ENCODE data around the gene PALB2.
"Not testable (repeated sequence)": the region's sequence is repeated elsewhere in the genome, so short reads cannot be mapped to it uniquely, and the experiment has no call there.

PALB2 gene

GRCh38 chr16:23642246-23642774, 1.2 kb upstream of the PALB2 start:
- no peak for DNase-seq (ENCODE audit: low spot score)

GRCh38 chr16:23640615-23640930, 537 bp downstream of the PALB2 start:
- no peak for DNase-seq (ENCODE audit: low spot score)

- DNase-seq (ENCODE audit: low spot score), result no peak
These were observed 5.2 kb downstream of the PALB2 start for GRCh38 chr16:23635958-23636357.

- no peak for DNase-seq (ENCODE audit: low spot score)
These were observed 6.6 kb downstream of the PALB2 start for GRCh38 chr16:23634461-23635036.

GRCh38 chr16:23631874-23632273, 9.2 kb downstream of the PALB2 start:
- not testable (repeated sequence) for DNase-seq (ENCODE audit: low spot score)

- DNase-seq (ENCODE audit: low spot score), result no peak
These were observed 11.6 kb downstream of the PALB2 start for GRCh38 chr16:23629516-23629915.

DNA sequence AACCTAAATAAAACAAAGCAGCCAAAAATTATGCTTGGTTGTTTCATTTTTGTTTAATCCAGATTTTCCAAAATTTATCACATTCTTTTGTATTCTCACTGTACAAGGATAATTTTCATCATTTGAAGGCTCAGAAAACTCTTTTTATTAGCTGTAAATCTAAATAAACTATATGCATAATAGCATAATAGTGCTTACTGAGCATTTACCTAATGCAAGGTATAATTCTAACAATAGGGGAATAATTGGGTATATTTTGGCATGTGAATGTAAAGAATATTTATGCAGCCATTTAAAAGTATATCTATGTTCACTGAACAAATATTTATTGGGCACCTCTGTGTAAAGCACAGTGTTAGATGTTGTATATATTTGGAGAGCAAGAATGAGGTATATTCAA, 17.0 kb downstream of the PALB2 start:
- no peak for DNase-seq (ENCODE audit: low spot score)

DNA sequence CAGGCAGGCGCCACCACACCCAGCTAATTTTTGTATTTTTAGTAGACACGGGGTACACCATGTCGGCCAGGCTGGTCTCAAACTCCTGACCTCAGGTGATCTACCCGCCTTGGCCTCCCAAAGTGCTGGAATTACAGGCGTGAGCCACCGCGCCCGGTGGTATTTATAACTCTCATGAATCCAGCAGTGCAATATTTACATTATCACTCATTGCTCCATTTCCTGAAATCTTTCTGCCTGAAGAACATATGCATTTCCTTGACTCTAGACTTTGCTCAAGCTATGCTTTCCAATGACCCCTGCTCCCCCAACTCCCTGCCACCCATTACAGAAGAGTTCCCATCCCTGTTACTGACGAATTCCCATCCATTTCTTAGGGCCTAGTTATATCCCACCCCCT, 25.3 kb downstream of the PALB2 start:
- no peak for DNase-seq (ENCODE audit: low spot score)

- no peak for DNase-seq (ENCODE audit: low spot score)
These were observed 29.2 kb downstream of the PALB2 start for GRCh38 chr16:23611936-23612335.

GRCh38 chr16:23610905-23611304, 30.2 kb downstream of the PALB2 start:
- not testable (repeated sequence) for DNase-seq (ENCODE audit: low spot score)

- DNase-seq (ENCODE audit: low spot score), result no peak
These were observed 31.2 kb downstream of the PALB2 start for GRCh38 chr16:23609929-23610328.

- no peak for DNase-seq (ENCODE audit: low spot score)
These were observed 32.9 kb downstream of the PALB2 start for GRCh38 chr16:23608194-23608593.

DNA sequence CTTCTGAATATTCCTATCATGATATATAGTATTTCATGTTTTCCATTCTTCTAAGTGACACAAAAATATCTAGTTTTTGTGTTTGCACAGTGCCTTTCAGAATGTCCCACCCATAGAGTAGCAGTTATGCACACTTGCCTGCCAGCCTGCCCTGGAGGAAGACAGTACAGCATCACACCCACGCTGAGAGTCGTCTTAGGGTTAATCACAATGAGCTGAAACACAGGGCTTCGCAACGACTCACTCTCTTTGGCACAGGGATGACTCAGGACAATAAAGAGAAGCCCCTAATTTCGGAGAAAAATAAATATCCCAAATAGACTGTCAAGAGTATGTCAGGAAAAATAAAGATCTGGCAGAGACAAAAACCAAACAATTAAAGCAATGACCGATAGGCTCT, 33.4 kb downstream of the PALB2 start:
- no peak for DNase-seq (ENCODE audit: low spot score)

GRCh38 chr16:23597003-23597756, 43.9 kb downstream of the PALB2 start:
- peak; percentile 10 for DNase-seq (ENCODE audit: low spot score)

DNA sequence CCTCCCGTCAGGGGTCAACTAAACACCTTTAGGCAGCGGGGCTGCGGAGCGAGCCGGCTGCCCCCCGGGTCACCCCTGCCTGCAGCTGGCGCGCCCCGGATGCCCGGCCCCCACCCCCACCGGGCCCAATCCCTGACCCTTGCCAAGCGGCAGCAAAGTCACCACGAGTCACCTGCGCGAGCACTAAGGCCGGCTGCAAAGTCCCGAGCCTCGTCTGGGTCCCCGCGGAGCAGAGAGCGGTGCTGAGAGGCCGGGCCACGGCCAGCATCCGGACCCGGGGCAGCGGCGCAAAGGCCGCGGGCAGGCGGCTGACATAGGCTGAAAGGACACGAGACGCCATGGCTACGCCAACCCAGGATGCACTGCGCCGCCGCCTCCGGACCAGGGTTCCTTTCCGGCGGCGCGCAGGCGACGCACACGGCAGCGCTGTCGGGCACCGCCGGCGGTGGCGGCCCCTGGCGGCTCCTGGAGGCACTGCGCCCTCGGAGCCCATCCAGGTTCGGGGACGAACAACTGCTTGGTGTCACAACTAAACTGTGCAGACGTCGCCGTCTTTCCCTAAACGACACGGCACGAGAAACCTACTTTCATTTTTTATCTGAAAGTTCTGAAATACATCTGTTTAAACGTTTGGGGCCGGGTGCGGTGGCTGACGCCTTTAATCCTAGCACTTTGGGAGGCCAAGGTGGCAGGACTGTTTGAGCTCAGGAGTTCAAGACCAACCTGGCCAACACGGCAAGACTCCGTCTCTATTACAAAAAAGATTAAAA, 45.0 kb downstream of the PALB2 start, which contains the start of gene NDUFAB1:
Gene NDUFAB1 (minus strand): TSS at position 366 of the 770 bp plus-strand sequence. CDS start 26 bp downstream, at position 340.
- peak; percentile 85 for DNase-seq (ENCODE audit: low spot score)

DNA sequence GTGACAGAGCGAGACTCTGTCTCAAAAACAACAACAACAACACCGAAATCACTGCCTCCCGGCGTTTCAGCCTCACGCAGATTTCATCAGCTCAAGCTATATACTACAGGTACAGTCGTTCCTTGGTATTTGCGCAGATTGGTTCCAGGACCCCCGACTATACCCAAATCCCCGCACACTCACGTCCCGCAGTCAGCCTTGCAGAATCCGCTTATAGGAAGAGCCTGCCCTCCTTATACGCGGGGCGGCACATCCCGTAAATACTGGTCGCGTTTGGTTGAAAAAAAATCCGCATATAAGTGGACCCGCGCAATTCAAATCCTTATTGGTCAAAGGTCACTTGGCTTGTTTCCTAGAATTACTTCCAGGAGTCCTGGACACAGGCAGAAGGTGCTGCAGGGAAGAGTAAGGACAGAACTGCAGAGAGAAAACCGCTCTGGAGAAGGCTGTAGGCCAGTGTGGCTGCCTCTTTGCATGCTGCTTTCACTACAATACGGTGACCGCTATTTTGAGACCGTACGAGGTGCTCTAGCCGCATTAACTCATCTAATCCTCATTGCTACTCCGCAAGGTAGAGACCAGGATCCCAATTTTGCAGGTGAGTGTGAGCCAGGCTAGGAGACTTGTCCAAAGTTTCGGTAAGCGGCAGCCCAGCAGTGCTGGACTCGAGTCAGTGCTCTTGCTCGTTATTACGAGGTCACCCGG, 45.7 kb downstream of the PALB2 start:
- DNase-seq (ENCODE audit: low spot score), result peak; percentile 1

GRCh38 chr16:23594186-23594585, 46.9 kb downstream of the PALB2 start:
- no peak for DNase-seq (ENCODE audit: low spot score)

GRCh38 chr16:23590181-23590580, 50.9 kb downstream of the PALB2 start:
- no peak for DNase-seq (ENCODE audit: low spot score)

- DNase-seq (ENCODE audit: low spot score), result no peak
These were observed 53.4 kb downstream of the PALB2 start for GRCh38 chr16:23587726-23588125.

GRCh38 chr16:23584186-23585076, 56.7 kb downstream of the PALB2 start:
- no peak for DNase-seq (ENCODE audit: low spot score)

GRCh38 chr16:23583271-23583670, 57.8 kb downstream of the PALB2 start:
- DNase-seq (ENCODE audit: low spot score), result not testable (repeated sequence)
